HCT116 (cell line): ENCODE measurements around the gene KIAA1328. TPM values are rescaled to one million over a fixed set of nuclear protein-coding genes. Genes with fewer than 3 reads are reported as not detected.

Experiments used
- ATAC-seq: fragments of 200-7000 bp; cut with Tn5 transposase; 2 replicates; pipeline ENCODE4 v1.9.1; 2020; ENCODE audit warnings: mild to moderate bottlenecking, moderate library complexity
- BruUV-seq: library from RNA; stranded (reverse); fragments of 400-500 nt; replicated peaks from 2 replicates; lab custom pipeline; 2021; lab: Mats Ljungman, UMichigan
- CTCF ChIA-PET: fragments of 300-600 bp; sonication (Branson Sonifier 250); formaldehyde crosslinking; loops from one replicate; lab custom pipeline; 2021; ENCODE audit warnings: antibody characterized with exemption; lab: Charles Lee
- POLR2A ChIA-PET: fragments of 300-600, 350-600 bp; sonication (Branson Sonifier 250); formaldehyde crosslinking; loops from one replicate; lab custom pipeline; 2021; ENCODE audit warnings: antibody characterized with exemption; lab: Charles Lee
- RAD21 ChIA-PET, 2 experiments: fragments of 300-600 bp; sonication (Branson Sonifier 250); formaldehyde crosslinking; loops; one replicate each; lab custom pipeline; 2023; ENCODE audit warnings: low total read pairs in 2 of 2; ENCODE audit not compliant: uncharacterized antibody in 2 of 2, unreplicated experiment in 2 of 2, low non-redundant PET in 1 of 2; lab: Charles Lee
- DNase-seq: peaks from one replicate; pipeline ENCODE4 v3.0.0-alpha.2; 2010; ENCODE audit warnings: low read depth, low spot score
- H2AFZ ChIP-seq: fragments of 200-600 bp; shearing (Covaris generic), sonication (generic); 2 replicates; pipeline ENCODE4 v1.6.1; 2017; ENCODE audit warnings: low read depth, mixed run types, mixed read lengths, antibody characterized with exemption, low read length; ENCODE audit not compliant: poor library complexity, severe bottlenecking
- H3K27ac ChIP-seq: 2 replicates; pipeline ENCODE4 v1.5.1; 2012; ENCODE audit warnings: low read depth, low read length
- H3K27me3 ChIP-seq: fragments of 200-600 bp; sonication (generic); 2 replicates; pipeline ENCODE4 v1.6.1; 2016; ENCODE audit warnings: mixed run types, low read length, mixed read lengths; ENCODE audit not compliant: insufficient read depth
- H3K36me3 ChIP-seq, 2 experiments: fragments of 200-500 bp in 1 of 2; fragments of 200-600 bp in 1 of 2; sonication (Bioruptor generic) in 1 of 2; sonication (generic) in 1 of 2; 2 replicates each; pipeline versions ENCODE4 v1.5.1 to v1.6.1; 2014 to 2016; ENCODE audit warnings: low read length in 2 of 2, inconsistent platforms in 1 of 2, mixed read lengths in 1 of 2, mixed run types in 1 of 2; ENCODE audit not compliant: insufficient read depth in 2 of 2, control insufficient read depth in 1 of 2
- H3K4me1 ChIP-seq, 2 experiments: fragments of 200-600 bp in 1 of 2; sonication (generic) in 1 of 2; 2 replicates each; pipeline versions ENCODE4 v1.5.1 to v1.6.1; 2012 to 2017; ENCODE audit warnings: low read length in 2 of 2, inconsistent platforms in 1 of 2, mild to moderate bottlenecking in 1 of 2, mixed read lengths in 1 of 2, mixed run types in 1 of 2, moderate library complexity in 1 of 2; ENCODE audit not compliant: insufficient read depth in 2 of 2, control insufficient read depth in 1 of 2
- H3K4me2 ChIP-seq: fragments of 200-600 bp; sonication (generic); 2 replicates; pipeline ENCODE4 v1.6.1; 2017; ENCODE audit warnings: mixed run types, low read length, mixed read lengths
- H3K4me3 ChIP-seq, 2 experiments: fragments of 200-600 bp in 1 of 2; sonication (generic) in 1 of 2; replicated peaks in 1 of 2; 2 replicates each; pipeline ENCODE4 v1.5.1; 2011 to 2016; ENCODE audit warnings: low read length in 2 of 2, control low read depth in 1 of 2, low read depth in 1 of 2, mild to moderate bottlenecking in 1 of 2, mixed read lengths in 1 of 2, mixed run types in 1 of 2
- H3K79me2 ChIP-seq: fragments of 200-600 bp; sonication (generic); 2 replicates; pipeline ENCODE4 v1.6.1; 2017; ENCODE audit warnings: mild to moderate bottlenecking, mixed run types, low read length, moderate library complexity, mixed read lengths; ENCODE audit not compliant: insufficient read depth
- H3K9ac ChIP-seq: fragments of 200-600 bp; sonication (generic); 2 replicates; pipeline ENCODE4 v1.6.1; 2016; ENCODE audit warnings: low read length, mixed read lengths
- H3K9me2 ChIP-seq: fragments of 200-600 bp; sonication (generic), shearing (Covaris generic); 2 replicates; pipeline ENCODE4 v1.6.1; 2017; ENCODE audit warnings: mixed run types, mild to moderate bottlenecking, moderate library complexity; ENCODE audit not compliant: insufficient read depth
- H3K9me3 ChIP-seq, 2 experiments: fragments of 200-500 bp in 1 of 2; fragments of 200-600 bp in 1 of 2; sonication (Bioruptor generic) in 1 of 2; sonication (generic) in 1 of 2; 2 replicates each; pipeline ENCODE4 v1.6.1; 2014 to 2017; ENCODE audit warnings: low read length in 2 of 2, mixed read lengths in 2 of 2, inconsistent platforms in 1 of 2, low read depth in 1 of 2, mild to moderate bottlenecking in 1 of 2, mixed run types in 1 of 2, moderate library complexity in 1 of 2; ENCODE audit not compliant: control insufficient read depth in 1 of 2, insufficient read depth in 1 of 2
- H4K20me1 ChIP-seq: fragments of 200-600 bp; sonication (generic), shearing (Covaris generic); 2 replicates; pipeline ENCODE4 v1.6.1; 2017; ENCODE audit warnings: mixed run types, mild to moderate bottlenecking, moderate library complexity; ENCODE audit not compliant: insufficient read depth
- CBX3 ChIP-seq: IDR thresholded peaks from 2 replicates; pipeline ENCODE4 v1.6.1; 2012; ENCODE audit warnings: low read depth
- CEBPB ChIP-seq: IDR thresholded peaks from 2 replicates; pipeline ENCODE4 v1.6.1; 2012; ENCODE audit warnings: low read depth
- CTCF ChIP-seq, 3 experiments: fragments of 200-600 bp in 1 of 3; sonication (generic) in 1 of 3; IDR thresholded peaks in 2 of 3; conservative IDR thresholded peaks in 1 of 3; 2 replicates each; pipeline ENCODE4 v1.5.1; 2012 to 2017; ENCODE audit warnings: low read depth in 2 of 3, low read length in 2 of 3, antibody characterized with exemption in 1 of 3, borderline replicate concordance in 1 of 3, control low read depth in 1 of 3, mild to moderate bottlenecking in 1 of 3, mixed read lengths in 1 of 3, mixed run types in 1 of 3, moderate library complexity in 1 of 3; ENCODE audit not compliant: insufficient read depth in 1 of 3
- EGR1 ChIP-seq: IDR thresholded peaks from 2 replicates; pipeline ENCODE4 v1.6.1; 2012; ENCODE audit warnings: low read depth
- ELF1 ChIP-seq: IDR thresholded peaks from 2 replicates; pipeline ENCODE4 v1.6.1; 2012; ENCODE audit warnings: low read depth, borderline replicate concordance
- JUND ChIP-seq: IDR thresholded peaks from 2 replicates; pipeline ENCODE4 v1.6.1; 2012
- POLR2A ChIP-seq: IDR thresholded peaks from 2 replicates; pipeline ENCODE4 v1.7.0; 2011; ENCODE audit warnings: borderline replicate concordance; ENCODE audit not compliant: insufficient read depth, insufficient read length; ENCODE audit errors: extremely low read depth
- RAD21 ChIP-seq: IDR thresholded peaks from 2 replicates; pipeline ENCODE4 v1.6.1; 2012; ENCODE audit warnings: low read depth, mild to moderate bottlenecking
- TCF7L2 ChIP-seq: IDR thresholded peaks from 2 replicates; pipeline ENCODE4 v1.7.0; 2011; ENCODE audit warnings: borderline replicate concordance, inconsistent platforms; ENCODE audit not compliant: insufficient read depth, insufficient read length; ENCODE audit errors: extremely low read depth
- ZFX ChIP-seq: fragments of 450-650 bp; IDR thresholded peaks from 2 replicates; pipeline ENCODE4 v1.6.1; 2017
- intact Hi-C: fragments of 100-400 bp; cut with micrococcal nuclease; formaldehyde crosslinking; loops from 2 replicates; pipeline ENCODE4 v1.10.0; 2022
- total RNA-seq: library from RNA; stranded (reverse); gene quantifications from one replicate; pipeline ENCODE4 v1.2.1, GENCODE V29; 2021; ENCODE audit not compliant: unreplicated experiment

The KIAA1328 gene
- total RNA-seq, 1 experiment from 2014 or later: 5.2 TPM

- no TSS peak for BruUV-seq
- Histone ChIP-seq H3K4me3 (no peak overlapping the region), H3K9me3 (no peaks in the 10 kb centered on the region), H3K9ac (no peak overlapping the region), H3K79me2 (no peaks in the 10 kb centered on the region), H3K27ac (no peak overlapping the region), H3K27me3 (peaks cover 7% of the 10 kb centered on the region; the same call in 1 of the 2 replicates), H4K20me1 (no peaks in the 10 kb centered on the region), H3K9me2 (no peaks in the 10 kb centered on the region), H2AFZ (no peak overlapping the region), H3K36me3 (no peaks in the 10 kb centered on the region), H3K4me2 (no peak overlapping the region), H3K4me1 (no peaks in the 10 kb centered on the region)
- POLR2A ChIA-PET: no interaction called here
- intact Hi-C loops: no loop called here
- CTCF ChIA-PET: no interaction called here
- RAD21 ChIA-PET: no interaction called here
- ATAC-seq (no peak), DNase-seq (no peak)
- TF ChIP-seq JUND (no peak), TCF7L2 (no peak), CBX3 (no peak), POLR2A (no peak), ELF1 (no peak), RAD21 (no peak)
Observed at GRCh38 chr18:37265382-37265781, 436.5 kb downstream of the KIAA1328 start.

- no peak for DNase-seq
- intact Hi-C loops: no loop called here
- Histone ChIP-seq H4K20me1 (no peaks in the 10 kb centered on the region), H3K9me3 (no peaks in the 10 kb centered on the region), H3K9ac (no peak overlapping the region), H3K27me3 (peaks cover 5% of the 10 kb centered on the region; the same call in 1 of the 2 replicates), H3K4me3 (no peak overlapping the region)
- no peak for TF ChIP-seq ZFX
- TF ChIP-seq CTCF (IDR thresholded peaks at IDR 0.05 in 2 of 3, conservative IDR thresholded peaks at IDR 0.05 in 1 of 3; ENCODE audit: borderline replicate concordance in 1 of 3, insufficient read depth in 1 of 3, low read depth in 2 of 3, low read length in 2 of 3): peak in 2 of 3 experiments; percentile 43 to 45; a peak in 3 of 6 replicates
- no peak for TF ChIP-seq EGR1
- TF ChIP-seq CBX3: no peak
- TF ChIP-seq CEBPB: no peak
- TF ChIP-seq, all 23 proteins: peak for 1
- peak; percentile 82 for ATAC-seq
- Histone ChIP-seq H3K4me1 (no peaks in the 10 kb centered on the region), H3K79me2 (no peaks in the 10 kb centered on the region), H3K9me2 (no peaks in the 10 kb centered on the region), H2AFZ (no peak overlapping the region), H3K36me3 (no peaks in the 10 kb centered on the region), H3K27ac (no peak overlapping the region), H3K4me2 (no peak overlapping the region)
- ChIA-PET CTCF (no interaction called here), RAD21 (no interaction called here), POLR2A (no interaction called here)
- no TSS peak for BruUV-seq
Observed at GRCh38 chr18:37266290-37266689, 437.4 kb downstream of the KIAA1328 start.
